PC-3 (cell line): ENCODE results near the gene RTL10. TPM values are rescaled to one million over a fixed set of nuclear protein-coding genes. Genes with fewer than 3 reads are reported as not detected.

ENCODE experiments used
- ATAC-seq: fragments of 200-7000 bp; cut with Tn5 transposase; 2 replicates; pipeline ENCODE4 v1.9.1; 2020; ENCODE audit warnings: mild to moderate bottlenecking, moderate library complexity
- BruUV-seq: library from RNA; stranded (reverse); fragments of 400-500 nt; replicated peaks from 2 replicates; lab custom pipeline; 2021; lab: Mats Ljungman, UMichigan
- CTCF ChIA-PET: fragments of 300-600 bp; sonication (Branson Sonifier 250); formaldehyde crosslinking; loops from one replicate; lab custom pipeline; 2022; ENCODE audit warnings: antibody characterized with exemption; lab: Charles Lee
- POLR2A ChIA-PET: fragments of 300-600 bp; sonication (Branson Sonifier 250); formaldehyde crosslinking; loops from one replicate; lab custom pipeline; 2022; ENCODE audit warnings: antibody characterized with exemption; ENCODE audit not compliant: unreplicated experiment; lab: Charles Lee
- DNase-seq: peaks from one replicate; pipeline ENCODE4 v3.0.0-alpha.2; 2015
- H2AFZ ChIP-seq: fragments of 300-600 bp; sonication (generic); 2 replicates; pipeline ENCODE4 v1.6.0; 2016; ENCODE audit warnings: antibody characterized with exemption, low read length
- H3F3A ChIP-seq: fragments of 300-600 bp; sonication (generic); one replicate; pipeline ENCODE4 v1.6.0; 2017; ENCODE audit warnings: antibody characterized with exemption, low read length, control low read depth, mild to moderate bottlenecking; ENCODE audit not compliant: unreplicated experiment
- H3K27ac ChIP-seq: fragments of 300-600 bp; sonication (generic); 2 replicates; pipeline ENCODE4 v1.5.1; 2016; ENCODE audit warnings: mild to moderate bottlenecking, low read length
- H3K27me3 ChIP-seq: fragments of 300-600 bp; sonication (generic); 2 replicates; pipeline ENCODE4 v1.6.1; 2016; ENCODE audit warnings: low read length, mixed read lengths
- H3K36me3 ChIP-seq: fragments of 300-600 bp; sonication (generic); 2 replicates; pipeline ENCODE4 v1.6.1; 2016; ENCODE audit warnings: low read depth, mixed run types, low read length, mixed read lengths
- H3K4me1 ChIP-seq: fragments of 300-600 bp; sonication (generic); 2 replicates; pipeline ENCODE4 v1.5.1; 2016; ENCODE audit warnings: low read length; ENCODE audit not compliant: insufficient read depth
- H3K4me2 ChIP-seq: fragments of 300-600 bp; sonication (generic); 2 replicates; pipeline ENCODE4 v1.6.0; 2016; ENCODE audit warnings: low read length
- H3K4me3 ChIP-seq: fragments of 300-600 bp; sonication (generic); 2 replicates; pipeline ENCODE4 v1.5.1; 2016; ENCODE audit warnings: mild to moderate bottlenecking, low read length, mixed read lengths
- H3K79me2 ChIP-seq: fragments of 300-600 bp; sonication (generic); 2 replicates; pipeline ENCODE4 v1.6.1; 2017; ENCODE audit warnings: low read length, mixed read lengths
- H3K9ac ChIP-seq: fragments of 300-600 bp; sonication (generic); 2 replicates; pipeline ENCODE4 v1.6.0; 2016; ENCODE audit warnings: mild to moderate bottlenecking, low read length
- H3K9me2 ChIP-seq: fragments of 300-600 bp; sonication (generic); replicated peaks from 2 replicates; pipeline ENCODE4 v1.6.1; 2016; ENCODE audit warnings: mixed run types, low read length, mixed read lengths
- H3K9me3 ChIP-seq: fragments of 300-600 bp; sonication (generic); 2 replicates; pipeline ENCODE4 v1.6.1; 2016; ENCODE audit warnings: low read length, mixed read lengths
- H4K20me1 ChIP-seq: fragments of 300-600 bp; sonication (generic); 2 replicates; pipeline ENCODE4 v1.6.1; 2016; ENCODE audit warnings: low read length, mixed read lengths
- EZH2 ChIP-seq: fragments of 300-600 bp; sonication (generic); IDR thresholded peaks from one replicate; pipeline ENCODE4 v1.6.1; 2017; ENCODE audit warnings: antibody characterized with exemption, mild to moderate bottlenecking, low read length; ENCODE audit not compliant: unreplicated experiment
- EZH2phosphoT487 ChIP-seq: fragments of 300-600 bp; sonication (generic); IDR thresholded peaks from 2 replicates; pipeline ENCODE4 v1.6.1; 2018; ENCODE audit warnings: mild to moderate bottlenecking, antibody characterized with exemption, low read length, borderline replicate concordance
- intact Hi-C: fragments of 100-400 bp; cut with micrococcal nuclease; formaldehyde crosslinking; loops from 2 replicates; pipeline ENCODE4 v1.9.0; 2023
- total RNA-seq: library from RNA; depleted of rRNA; stranded (reverse); fragments of >200 nt; gene quantifications from 2 replicates; pipeline ENCODE4 v1.2.3, GENCODE V29; 2014
- TF ChIP-seq, protein P1 (sequence below): fragments of 300-600 bp; sonication (generic); conservative IDR thresholded peaks from 2 replicates; pipeline ENCODE4 v1.5.1; 2017; ENCODE audit warnings: antibody characterized with exemption, low read depth, mild to moderate bottlenecking, low read length

RTL10 gene
- total RNA-seq, 1 experiment from 2014 or later = 7.8 TPM

DNA sequence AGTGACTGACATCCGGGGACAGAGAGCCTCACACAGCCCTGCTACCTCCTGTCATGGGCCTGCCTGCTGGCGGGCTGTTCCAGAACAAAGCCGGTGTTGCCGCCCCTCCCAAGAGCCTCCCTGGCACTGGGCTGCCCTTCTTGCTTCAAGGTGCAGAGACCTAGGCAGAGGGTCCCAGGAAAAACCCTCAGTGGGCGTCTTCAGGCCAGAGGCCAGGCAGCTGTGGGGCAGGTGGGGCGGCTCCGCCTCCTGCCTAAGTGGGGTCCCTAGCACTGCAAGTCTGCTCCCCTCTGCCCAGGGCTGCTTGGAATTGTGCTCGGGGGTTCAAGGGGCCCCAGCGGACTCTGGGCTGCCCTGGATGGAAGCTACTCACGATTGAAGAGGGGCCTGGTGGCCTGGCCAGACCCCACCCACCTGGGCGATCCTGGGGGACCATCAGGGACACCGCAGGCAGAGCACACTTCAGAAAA lies 20.4 kb upstream of the RTL10 start:
- H3K27ac ChIP-seq = no peak overlapping the region
- H3K4me3 ChIP-seq = no peak overlapping the region
- no peaks in the 10 kb centered on the region for H3F3A ChIP-seq
- H3K9me2 ChIP-seq = no peaks in the 10 kb centered on the region
- no peak overlapping the region for H2AFZ ChIP-seq
- H4K20me1 ChIP-seq = no peaks in the 10 kb centered on the region
- peaks cover 6% of the 10 kb centered on the region for H3K79me2 ChIP-seq
- no peaks in the 10 kb centered on the region for H3K36me3 ChIP-seq
- no peak for TF ChIP-seq EZH2phosphoT487
- TF ChIP-seq EZH2 = no peak
- TF ChIP-seq, protein P1, sequence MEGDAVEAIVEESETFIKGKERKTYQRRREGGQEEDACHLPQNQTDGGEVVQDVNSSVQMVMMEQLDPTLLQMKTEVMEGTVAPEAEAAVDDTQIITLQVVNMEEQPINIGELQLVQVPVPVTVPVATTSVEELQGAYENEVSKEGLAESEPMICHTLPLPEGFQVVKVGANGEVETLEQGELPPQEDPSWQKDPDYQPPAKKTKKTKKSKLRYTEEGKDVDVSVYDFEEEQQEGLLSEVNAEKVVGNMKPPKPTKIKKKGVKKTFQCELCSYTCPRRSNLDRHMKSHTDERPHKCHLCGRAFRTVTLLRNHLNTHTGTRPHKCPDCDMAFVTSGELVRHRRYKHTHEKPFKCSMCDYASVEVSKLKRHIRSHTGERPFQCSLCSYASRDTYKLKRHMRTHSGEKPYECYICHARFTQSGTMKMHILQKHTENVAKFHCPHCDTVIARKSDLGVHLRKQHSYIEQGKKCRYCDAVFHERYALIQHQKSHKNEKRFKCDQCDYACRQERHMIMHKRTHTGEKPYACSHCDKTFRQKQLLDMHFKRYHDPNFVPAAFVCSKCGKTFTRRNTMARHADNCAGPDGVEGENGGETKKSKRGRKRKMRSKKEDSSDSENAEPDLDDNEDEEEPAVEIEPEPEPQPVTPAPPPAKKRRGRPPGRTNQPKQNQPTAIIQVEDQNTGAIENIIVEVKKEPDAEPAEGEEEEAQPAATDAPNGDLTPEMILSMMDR = no peak
- H3K4me1 ChIP-seq = peaks cover 15% of the 10 kb centered on the region
- H3K9ac ChIP-seq = no peak overlapping the region
- H3K4me2 ChIP-seq = no peak overlapping the region
- no TSS peak for BruUV-seq
- H3K27me3 ChIP-seq = no peaks in the 10 kb centered on the region
- ATAC-seq = no peak
- ChIA-PET CTCF (no interaction called here), POLR2A (no interaction called here)
- no peaks in the 10 kb centered on the region for H3K9me3 ChIP-seq
- no peak for DNase-seq
- intact Hi-C loops = no loop called here

DNA sequence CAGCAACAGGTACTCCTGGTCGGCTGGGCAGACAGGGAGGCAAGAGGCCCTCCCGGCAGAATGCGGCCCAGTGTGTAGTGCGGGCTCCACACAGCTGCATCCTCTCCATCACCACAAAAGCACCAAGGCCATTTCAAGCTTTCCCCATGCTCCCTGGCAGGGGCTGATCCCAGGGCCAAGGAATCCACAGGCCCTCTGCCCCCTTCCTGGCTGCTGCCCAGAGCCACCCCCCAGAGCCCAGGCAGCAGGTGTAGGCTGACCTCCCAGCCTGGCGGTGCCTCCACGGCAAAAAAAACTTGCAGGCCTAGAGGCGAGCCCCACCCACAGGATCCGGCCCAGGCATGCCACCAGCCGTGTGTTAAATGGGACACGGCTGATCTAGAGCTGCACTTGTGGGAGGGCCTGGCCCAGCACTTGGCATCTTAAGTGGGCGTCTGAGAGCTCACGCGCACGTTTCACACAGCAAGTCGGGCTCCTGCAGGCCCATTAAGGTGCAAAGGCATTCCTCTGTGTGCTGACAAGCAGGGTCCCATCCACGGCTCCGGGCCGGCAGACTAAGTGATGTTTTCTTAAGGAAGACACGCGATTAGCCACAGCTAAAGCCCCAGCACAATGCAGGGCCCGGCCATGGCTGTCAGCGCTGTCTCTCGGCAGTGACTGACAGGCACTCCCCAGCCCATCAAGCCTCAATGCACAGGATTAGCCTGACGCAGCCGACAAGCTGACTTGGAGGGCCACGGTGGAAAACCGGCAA lies 19.8 kb upstream of the RTL10 start:
- H3K4me1 ChIP-seq = peaks cover 8% of the 10 kb centered on the region
- no peak overlapping the region for H3K4me3 ChIP-seq
- H3K27me3 ChIP-seq = no peaks in the 10 kb centered on the region
- H3K9me2 ChIP-seq = no peaks in the 10 kb centered on the region
- no peaks in the 10 kb centered on the region for H4K20me1 ChIP-seq
- intact Hi-C loops = no loop called here
- TF ChIP-seq EZH2phosphoT487 (no peak), EZH2 (no peak)
- TF ChIP-seq, protein P1 = no peak
- BruUV-seq = no TSS peak
- ChIA-PET CTCF (no interaction called here), POLR2A (no interaction called here)
- H3K9me3 ChIP-seq = no peaks in the 10 kb centered on the region
- no peak overlapping the region for H3K4me2 ChIP-seq
- no peaks in the 10 kb centered on the region for H3K36me3 ChIP-seq
- no peak overlapping the region for H3K27ac ChIP-seq
- no peaks in the 10 kb centered on the region for H3F3A ChIP-seq
- ATAC-seq = no peak
- no peak for DNase-seq
- H2AFZ ChIP-seq = no peak overlapping the region
- H3K79me2 ChIP-seq = no peaks in the 10 kb centered on the region
- no peak overlapping the region for H3K9ac ChIP-seq

DNA sequence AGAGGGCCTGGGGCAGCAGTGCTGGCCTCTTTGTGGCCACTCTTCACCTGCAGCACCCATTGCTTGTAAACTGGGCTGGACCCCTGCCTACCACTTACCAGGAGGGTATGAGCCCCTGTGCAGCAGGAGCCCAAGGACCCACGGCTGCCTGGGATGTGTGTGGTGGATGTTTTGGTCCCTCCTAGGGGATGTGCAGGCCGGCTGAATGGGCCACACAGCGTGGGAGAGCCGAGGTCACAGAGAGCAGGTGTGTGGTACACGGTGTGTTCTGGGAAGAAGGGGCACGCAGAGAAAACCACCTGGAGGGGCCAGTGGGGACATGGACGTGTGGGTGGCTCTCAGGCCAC lies 19.3 kb upstream of the RTL10 start:
- no TSS peak for BruUV-seq
- Histone ChIP-seq H3K36me3 (no peaks in the 10 kb centered on the region), H3K9me3 (no peaks in the 10 kb centered on the region), H3K9me2 (no peaks in the 10 kb centered on the region), H2AFZ (no peak overlapping the region), H3K79me2 (no peaks in the 10 kb centered on the region), H3K9ac (no peak overlapping the region), H3F3A (no peaks in the 10 kb centered on the region), H4K20me1 (no peaks in the 10 kb centered on the region), H3K4me1 (peaks cover 4% of the 10 kb centered on the region; the same call in 1 of the 2 replicates), H3K4me3 (no peak overlapping the region), H3K27ac (no peak overlapping the region), H3K4me2 (no peak overlapping the region), H3K27me3 (no peaks in the 10 kb centered on the region)
- DNase-seq (no peak), ATAC-seq (no peak)
- TF ChIP-seq EZH2phosphoT487 (no peak), EZH2 (no peak)
- TF ChIP-seq, protein P1 = no peak
- ChIA-PET POLR2A (no interaction called here), CTCF (no interaction called here)
- intact Hi-C loops = no loop called here
